ENCODE measurements around the gene KIF6. TPM values are rescaled to one million over a fixed set of nuclear protein-coding genes. Genes with fewer than 3 reads are reported as not detected.

The KIF6 gene
- total RNA-seq, 1 donor from 2014 or later: 1.3 TPM

- Mint-ChIP-seq H3K4me3 (ENCODE audit: unreplicated experiment) (no peak overlapping the region), H3K27me3 (ENCODE audit: unreplicated experiment) (no peaks in the 10 kb centered on the region), H3K9me3 (ENCODE audit: unreplicated experiment) (no peaks in the 10 kb centered on the region), H3K4me1 (ENCODE audit: unreplicated experiment) (peaks cover 5% of the 10 kb centered on the region), H3K36me3 (ENCODE audit: unreplicated experiment) (no peaks in the 10 kb centered on the region), H3K27ac (ENCODE audit: unreplicated experiment) (no peak overlapping the region)
- TF ChIP-seq, protein P1, sequence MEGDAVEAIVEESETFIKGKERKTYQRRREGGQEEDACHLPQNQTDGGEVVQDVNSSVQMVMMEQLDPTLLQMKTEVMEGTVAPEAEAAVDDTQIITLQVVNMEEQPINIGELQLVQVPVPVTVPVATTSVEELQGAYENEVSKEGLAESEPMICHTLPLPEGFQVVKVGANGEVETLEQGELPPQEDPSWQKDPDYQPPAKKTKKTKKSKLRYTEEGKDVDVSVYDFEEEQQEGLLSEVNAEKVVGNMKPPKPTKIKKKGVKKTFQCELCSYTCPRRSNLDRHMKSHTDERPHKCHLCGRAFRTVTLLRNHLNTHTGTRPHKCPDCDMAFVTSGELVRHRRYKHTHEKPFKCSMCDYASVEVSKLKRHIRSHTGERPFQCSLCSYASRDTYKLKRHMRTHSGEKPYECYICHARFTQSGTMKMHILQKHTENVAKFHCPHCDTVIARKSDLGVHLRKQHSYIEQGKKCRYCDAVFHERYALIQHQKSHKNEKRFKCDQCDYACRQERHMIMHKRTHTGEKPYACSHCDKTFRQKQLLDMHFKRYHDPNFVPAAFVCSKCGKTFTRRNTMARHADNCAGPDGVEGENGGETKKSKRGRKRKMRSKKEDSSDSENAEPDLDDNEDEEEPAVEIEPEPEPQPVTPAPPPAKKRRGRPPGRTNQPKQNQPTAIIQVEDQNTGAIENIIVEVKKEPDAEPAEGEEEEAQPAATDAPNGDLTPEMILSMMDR (IDR thresholded peaks at IDR 0.05): no peak
- no peak for DNase-seq (ENCODE audit: extremely low spot score, unreplicated experiment)
Observed at GRCh38 chr6:39441986-39442385, 283.2 kb downstream of the KIF6 start.

GRCh38 chr6:39441301-39441700 lies 283.9 kb downstream of the KIF6 start:
- H3K9me3 Mint-ChIP-seq (ENCODE audit: unreplicated experiment): peaks cover 6% of the 10 kb centered on the region

DNA sequence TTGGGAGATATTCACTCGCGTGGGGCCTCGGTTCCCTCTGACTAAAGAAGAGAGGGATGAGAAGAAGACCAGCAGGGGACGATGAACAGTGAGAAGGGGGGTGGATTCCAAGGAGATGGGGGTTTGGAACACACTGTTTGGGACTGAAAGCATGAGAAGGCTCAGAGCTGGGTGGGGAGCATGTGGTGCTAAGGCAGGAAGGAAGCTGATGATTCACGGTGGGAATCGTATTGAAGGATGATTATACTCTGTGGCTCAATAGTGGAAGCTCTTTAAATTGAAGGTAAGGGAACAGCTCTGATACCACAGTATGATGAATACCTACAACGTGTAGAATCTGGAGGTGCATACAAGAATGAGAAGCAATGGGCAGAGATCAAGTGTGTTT lies 285.2 kb downstream of the KIF6 start:
- H3K27me3 Mint-ChIP-seq (ENCODE audit: unreplicated experiment): no peaks in the 10 kb centered on the region
- H3K36me3 Mint-ChIP-seq (ENCODE audit: unreplicated experiment): peaks cover 4% of the 10 kb centered on the region
- H3K4me3 Mint-ChIP-seq (ENCODE audit: unreplicated experiment): no peak overlapping the region
- H3K4me1 Mint-ChIP-seq (ENCODE audit: unreplicated experiment): peaks cover 5% of the 10 kb centered on the region
- TF ChIP-seq, protein P1 (IDR thresholded peaks at IDR 0.05): no peak
- H3K27ac Mint-ChIP-seq (ENCODE audit: unreplicated experiment): no peak overlapping the region
- H3K9me3 Mint-ChIP-seq (ENCODE audit: unreplicated experiment): peaks cover 12% of the 10 kb centered on the region
- DNase-seq (ENCODE audit: extremely low spot score, unreplicated experiment): no peak

More at GRCh38 chr6:39441301-39441700, 283.9 kb downstream of the KIF6 start:
- Mint-ChIP-seq H3K36me3 (ENCODE audit: unreplicated experiment) (peaks cover under 1% of the 10 kb centered on the region), H3K27me3 (ENCODE audit: unreplicated experiment) (no peaks in the 10 kb centered on the region), H3K4me3 (ENCODE audit: unreplicated experiment) (no peak overlapping the region), H3K4me1 (ENCODE audit: unreplicated experiment) (peaks cover 5% of the 10 kb centered on the region), H3K27ac (ENCODE audit: unreplicated experiment) (no peak overlapping the region)
- DNase-seq (ENCODE audit: extremely low spot score, unreplicated experiment): no peak
- TF ChIP-seq, protein P1 (IDR thresholded peaks at IDR 0.05): no peak

- Mint-ChIP-seq H3K36me3 (ENCODE audit: unreplicated experiment) (peaks cover 4% of the 10 kb centered on the region), H3K27me3 (ENCODE audit: unreplicated experiment) (no peaks in the 10 kb centered on the region), H3K4me3 (ENCODE audit: unreplicated experiment) (no peak overlapping the region), H3K4me1 (ENCODE audit: unreplicated experiment) (peaks cover 5% of the 10 kb centered on the region), H3K27ac (ENCODE audit: unreplicated experiment) (no peak overlapping the region), H3K9me3 (ENCODE audit: unreplicated experiment) (peaks cover 12% of the 10 kb centered on the region)
- no peak for DNase-seq (ENCODE audit: extremely low spot score, unreplicated experiment)
- TF ChIP-seq, protein P1 (IDR thresholded peaks at IDR 0.05): no peak
Observed at GRCh38 chr6:39439342-39440038, 285.7 kb downstream of the KIF6 start.

DNA sequence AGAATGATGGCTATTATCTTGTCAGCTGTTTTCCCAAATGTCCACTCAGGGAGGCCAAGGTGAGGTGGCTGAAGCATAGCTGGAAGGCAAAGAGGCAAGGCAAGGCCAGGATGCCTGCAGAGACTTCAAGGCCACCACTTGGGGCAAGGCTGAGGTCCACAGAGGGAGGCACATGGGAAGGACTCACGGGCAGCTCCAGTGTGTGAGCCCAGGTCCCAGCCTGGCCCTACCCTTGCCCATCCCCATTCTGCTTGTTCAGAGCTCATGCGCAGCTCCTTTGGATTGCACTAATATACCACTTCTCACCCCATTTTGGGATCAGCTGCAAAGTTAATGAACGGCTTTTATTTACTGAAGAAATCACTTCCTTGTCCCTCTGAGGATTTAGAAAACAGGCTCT lies 291.6 kb downstream of the KIF6 start:
- TF ChIP-seq, protein P1 (IDR thresholded peaks at IDR 0.05): no peak
- no peak overlapping the region for H3K4me3 Mint-ChIP-seq (ENCODE audit: unreplicated experiment)
- no peak overlapping the region for H3K27ac Mint-ChIP-seq (ENCODE audit: unreplicated experiment)
- DNase-seq (ENCODE audit: extremely low spot score, unreplicated experiment): peak; percentile 63
- H3K4me1 Mint-ChIP-seq (ENCODE audit: unreplicated experiment): peaks cover 41% of the 10 kb centered on the region
- no peaks in the 10 kb centered on the region for H3K27me3 Mint-ChIP-seq (ENCODE audit: unreplicated experiment)
- peaks cover 4% of the 10 kb centered on the region for H3K36me3 Mint-ChIP-seq (ENCODE audit: unreplicated experiment)
- H3K9me3 Mint-ChIP-seq (ENCODE audit: unreplicated experiment): peaks cover 15% of the 10 kb centered on the region

Measured in osteocyte (in vitro differentiated cells).